Mammary epithelial cell (primary cell): ENCODE measurements around the gene POLR2J.

Experiments used
- CTCF ChIP-seq, 2 donors: IDR thresholded peaks in 1 of 2; conservative IDR thresholded peaks in 1 of 2; 2 replicates each; pipeline ENCODE4 v1.5.1; 2011 to 2012; ENCODE audit warnings: inconsistent platforms in 2 of 2, low read length in 2 of 2, mild to moderate bottlenecking in 2 of 2, control low read depth in 1 of 2, low read depth in 1 of 2; ENCODE audit not compliant: insufficient read depth in 1 of 2; ENCODE audit errors: extremely low read depth in 1 of 2
- EZH2 ChIP-seq: IDR thresholded peaks from 2 replicates; pipeline ENCODE4 v1.6.1; 2012; ENCODE audit warnings: low read length, inconsistent platforms, borderline replicate concordance

GRCh38 chr7:102466097-102466496, 12.6 kb downstream of the POLR2J start:
- TF ChIP-seq CTCF (conservative IDR thresholded peaks at IDR 0.05 in 1 of 2, IDR thresholded peaks at IDR 0.05 in 1 of 2; ENCODE audit: extremely low read depth in 1 of 2, insufficient read depth in 1 of 2, low read depth in 1 of 2, low read length in 2 of 2) (no peak), EZH2 (no peak)
